Measurements from ENCODE around the gene PTPRG. TPM values are rescaled to one million over a fixed set of nuclear protein-coding genes. Genes with fewer than 3 reads are reported as not detected.

Gene PTPRG
- total and polyA plus RNA-seq, 2 donors (not counting 3 experiments of a cell fraction or from before 2014, with no cell fraction given): 8.9 to 39.1 TPM

- Histone ChIP-seq H3K79me2 (ENCODE audit: control insufficient read depth, insufficient read depth, low read length) (no peaks in the 10 kb centered on the region), H3K4me2 (ENCODE audit: insufficient read depth, low read length) (no peak overlapping the region), H3K9me1 (replicated peaks; ENCODE audit: control insufficient read depth, extremely low read depth, insufficient read depth, low read length) (no peaks in the 10 kb centered on the region), H3K36me3 (ENCODE audit: control insufficient read depth in 2 of 2, extremely low read depth in 1 of 2, insufficient read depth in 2 of 2, low read length in 2 of 2) (no peaks in the 10 kb centered on the region), H4K20me1 (replicated peaks; ENCODE audit: control insufficient read depth, extremely low read depth, insufficient read depth, low read length) (no peaks in the 10 kb centered on the region), H3K27me3 (ENCODE audit: control insufficient read depth in 2 of 2, insufficient read depth in 2 of 2, low read length in 2 of 2) (no peaks in the 10 kb centered on the region), H3K9me3 (replicated peaks; ENCODE audit: control insufficient read depth, insufficient read depth, low read length) (no peaks in the 10 kb centered on the region), H3K4me3 (replicated peaks in 1 of 3; ENCODE audit: insufficient read depth in 1 of 3, low read depth in 1 of 3, low read length in 3 of 3) (no peak overlapping the region), H2AFZ (ENCODE audit: low read depth, low read length) (no peak overlapping the region), H3K9ac (replicated peaks; ENCODE audit: extremely low read depth, insufficient read depth, low read length) (no peak overlapping the region), H3K4me1 (ENCODE audit: control insufficient read depth, extremely low read depth, insufficient read depth, low read length) (peaks cover 4% of the 10 kb centered on the region), H3K27ac (ENCODE audit: insufficient read depth, low read depth, low read length) (no peak overlapping the region)
- ChIA-PET CTCF (interaction anchor here (0.9 kb wide), 1 partner anchor 559 kb away, joined by 3 read pairs; no protein-coding TSS in a partner anchor), POLR2A (no interaction called here)
- no TSS peak for BruUV-seq (replicated peaks)
- no peak for TF ChIP-seq CTCF (IDR thresholded peaks at IDR 0.05; ENCODE audit: extremely low read depth in 1 of 2, insufficient read depth in 1 of 2, low read depth in 1 of 2, low read length in 2 of 2)
- no peak for FAIRE-seq
- intact Hi-C loops (cut with micrococcal nuclease): no loop called here
- no peak for DNase-seq (ENCODE audit: low read depth, low spot score)
- dilution Hi-C loops (cut with MboI; ENCODE audit: extremely low pct_ligation_motif_present, low sequenced_read_pairs): no loop called here
Measured at GRCh38 chr3:61629442-61629841, 68.1 kb downstream of the PTPRG start.

GRCh38 chr3:61631108-61631769, 69.9 kb downstream of the PTPRG start:
- Histone ChIP-seq H3K9ac (replicated peaks; ENCODE audit: extremely low read depth, insufficient read depth, low read length) (no peak overlapping the region), H3K79me2 (ENCODE audit: control insufficient read depth, insufficient read depth, low read length) (no peaks in the 10 kb centered on the region), H3K36me3 (ENCODE audit: control insufficient read depth in 2 of 2, extremely low read depth in 1 of 2, insufficient read depth in 2 of 2, low read length in 2 of 2) (no peaks in the 10 kb centered on the region), H3K27ac (ENCODE audit: insufficient read depth, low read depth, low read length) (no peak overlapping the region), H3K4me1 (ENCODE audit: control insufficient read depth, extremely low read depth, insufficient read depth, low read length) (peaks cover 4% of the 10 kb centered on the region), H3K4me3 (replicated peaks in 1 of 3; ENCODE audit: insufficient read depth in 1 of 3, low read depth in 1 of 3, low read length in 3 of 3) (no peak overlapping the region), H4K20me1 (replicated peaks; ENCODE audit: control insufficient read depth, extremely low read depth, insufficient read depth, low read length) (no peaks in the 10 kb centered on the region), H2AFZ (ENCODE audit: low read depth, low read length) (no peak overlapping the region), H3K9me3 (replicated peaks; ENCODE audit: control insufficient read depth, insufficient read depth, low read length) (no peaks in the 10 kb centered on the region), H3K9me1 (replicated peaks; ENCODE audit: control insufficient read depth, extremely low read depth, insufficient read depth, low read length) (no peaks in the 10 kb centered on the region), H3K4me2 (ENCODE audit: insufficient read depth, low read length) (no peak overlapping the region), H3K27me3 (ENCODE audit: control insufficient read depth in 2 of 2, insufficient read depth in 2 of 2, low read length in 2 of 2) (no peaks in the 10 kb centered on the region)
- no peak for DNase-seq (ENCODE audit: low read depth, low spot score)
- ChIA-PET POLR2A (no interaction called here), CTCF (interaction anchor here (1.3 to 1.4 kb wide), 2 partner anchors 16 to 67 kb away, joined by 4 to 5 read pairs; no protein-coding TSS in a partner anchor)
- dilution Hi-C loops (cut with MboI; ENCODE audit: extremely low pct_ligation_motif_present, low sequenced_read_pairs) (no loop called here), intact Hi-C loops (cut with micrococcal nuclease) (no loop called here)
- peak; percentile 4 for FAIRE-seq
- no TSS peak for BruUV-seq (replicated peaks)
- no peak for TF ChIP-seq CTCF (IDR thresholded peaks at IDR 0.05; ENCODE audit: extremely low read depth in 1 of 2, insufficient read depth in 1 of 2, low read depth in 1 of 2, low read length in 2 of 2)
- no peak for TF ChIP-seq EZH2 (IDR thresholded peaks at IDR 0.05; ENCODE audit: borderline replicate concordance, low read depth, low read length, severe bottlenecking)
- TF ChIP-seq POLR2A (IDR thresholded peaks at IDR 0.05; ENCODE audit: low read depth, low read length): no peak
- TF ChIP-seq GATA2 (IDR thresholded peaks at IDR 0.05; ENCODE audit: insufficient read depth, insufficient read length, low read depth, low read length): no peak
- TF ChIP-seq MAX (IDR thresholded peaks at IDR 0.05; ENCODE audit: insufficient read depth, insufficient read length): no peak
- TF ChIP-seq JUN (IDR thresholded peaks at IDR 0.05; ENCODE audit: borderline replicate concordance, insufficient read depth, insufficient read length, low read depth): no peak
- no peak for TF ChIP-seq MYC (IDR thresholded peaks at IDR 0.05; ENCODE audit: low read depth, low read length)
- no peak for TF ChIP-seq POLR2AphosphoS5 (IDR thresholded peaks at IDR 0.05; ENCODE audit: insufficient read depth, low read depth, low read length)
- no peak for TF ChIP-seq FOS (IDR thresholded peaks at IDR 0.05; ENCODE audit: borderline replicate concordance, insufficient read depth, low read length)
